ENCODE results near the gene FXYD1.

FXYD1 gene

GRCh38 chr19:35157431-35157830 is 18.8 kb downstream of the FXYD1 start:
- Histone ChIP-seq H4K8ac (ENCODE audit: low read depth, low read length) (no peak overlapping the region), H2BK12ac (ENCODE audit: low read length) (no peak overlapping the region), H3K4me3 (ENCODE audit: low read depth, low read length) (no peak overlapping the region), H3K9ac (ENCODE audit: low read length) (no peak overlapping the region), H2AFZ (ENCODE audit: insufficient read depth, low read length, poor library complexity) (no peak overlapping the region), H3K79me2 (ENCODE audit: control insufficient read depth, insufficient read depth, low read length, poor library complexity) (peaks cover 3% of the 10 kb centered on the region), H3K27me3 (ENCODE audit: insufficient read depth, low read length) (no peaks in the 10 kb centered on the region), H3K9me3 (ENCODE audit: insufficient read depth, low read depth, low read length) (no peaks in the 10 kb centered on the region), H4K91ac (ENCODE audit: low read depth, low read length) (no peak overlapping the region), H3K4me1 (ENCODE audit: control insufficient read depth in 1 of 2, insufficient read depth in 2 of 2, low read length in 2 of 2) (peaks cover 9 to 28% of the 10 kb centered on the region in 2 experiments), H3K4me2 (ENCODE audit: low read length) (no peak overlapping the region), H3K79me1 (ENCODE audit: low read length) (peaks cover 16% of the 10 kb centered on the region), H4K12ac (ENCODE audit: low read depth, low read length) (no peak overlapping the region), H3K18ac (ENCODE audit: low read length) (no peak overlapping the region), H3K14ac (ENCODE audit: low read length) (no peak overlapping the region), H3K36me3 (ENCODE audit: control insufficient read depth in 1 of 2, insufficient read depth in 2 of 2, low read length in 2 of 2) (peaks cover 5 to 22% of the 10 kb centered on the region in 2 experiments), H3K4ac (ENCODE audit: low read depth, low read length) (no peak overlapping the region), H3K23ac (ENCODE audit: low read length) (no peak overlapping the region), H2BK5ac (ENCODE audit: low read depth, low read length, poor library complexity) (no peak overlapping the region), H2AK5ac (ENCODE audit: low read length) (no peak overlapping the region), H3K27ac (ENCODE audit: low read depth, low read length) (no peak overlapping the region), H2BK120ac (ENCODE audit: insufficient read depth, low read length, poor library complexity) (no peak overlapping the region)
- no peak for DNase-seq
- no CpG with 5 or more reads among the region's 4 CpGs for WGBS (ENCODE audit: extremely low coverage, insufficient coverage, insufficient read length)

GRCh38 chr19:35159606-35160005 is 21.0 kb downstream of the FXYD1 start:
- Histone ChIP-seq H2AK5ac (ENCODE audit: low read length) (no peak overlapping the region), H4K91ac (ENCODE audit: low read depth, low read length) (no peak overlapping the region), H2AFZ (ENCODE audit: insufficient read depth, low read length, poor library complexity) (no peak overlapping the region), H4K12ac (ENCODE audit: low read depth, low read length) (no peak overlapping the region), H3K79me1 (ENCODE audit: low read length) (peaks cover 22% of the 10 kb centered on the region), H2BK5ac (ENCODE audit: low read depth, low read length, poor library complexity) (no peak overlapping the region), H3K27ac (ENCODE audit: low read depth, low read length) (no peak overlapping the region), H3K9me3 (ENCODE audit: insufficient read depth, low read depth, low read length) (peaks cover 8% of the 10 kb centered on the region), H3K18ac (ENCODE audit: low read length) (no peak overlapping the region), H3K4me1 (ENCODE audit: control insufficient read depth in 1 of 2, insufficient read depth in 2 of 2, low read length in 2 of 2) (peaks cover 12 to 27% of the 10 kb centered on the region in 2 experiments), H3K4me3 (ENCODE audit: low read depth, low read length) (no peak overlapping the region), H2BK120ac (ENCODE audit: insufficient read depth, low read length, poor library complexity) (no peak overlapping the region), H3K9ac (ENCODE audit: low read length) (no peak overlapping the region), H3K36me3 (ENCODE audit: control insufficient read depth in 1 of 2, insufficient read depth in 2 of 2, low read length in 2 of 2) (peaks cover 12 to 31% of the 10 kb centered on the region in 2 experiments), H3K4ac (ENCODE audit: low read depth, low read length) (no peak overlapping the region), H3K79me2 (ENCODE audit: control insufficient read depth, insufficient read depth, low read length, poor library complexity) (peaks cover 3% of the 10 kb centered on the region), H4K8ac (ENCODE audit: low read depth, low read length) (no peak overlapping the region), H3K4me2 (ENCODE audit: low read length) (no peak overlapping the region), H3K27me3 (ENCODE audit: insufficient read depth, low read length) (no peaks in the 10 kb centered on the region), H2BK12ac (ENCODE audit: low read length) (no peak overlapping the region), H3K14ac (ENCODE audit: low read length) (no peak overlapping the region), H3K23ac (ENCODE audit: low read length) (no peak overlapping the region)
- WGBS (ENCODE audit: extremely low coverage, insufficient coverage, insufficient read length), result no CpG with 5 or more reads among the region's 8 CpGs
- no peak for DNase-seq

GRCh38 chr19:35160629-35161433 is 22.2 kb downstream of the FXYD1 start:
- no peak overlapping the region for H2AFZ ChIP-seq (ENCODE audit: insufficient read depth, low read length, poor library complexity)
- no peak overlapping the region for H3K23ac ChIP-seq (ENCODE audit: low read length)
- H4K8ac ChIP-seq (ENCODE audit: low read depth, low read length), result no peak overlapping the region
- WGBS (ENCODE audit: extremely low coverage, insufficient coverage, insufficient read length), result no CpG with 5 or more reads among the region's 9 CpGs
- no peak for DNase-seq
- no peak overlapping the region for H3K4ac ChIP-seq (ENCODE audit: low read depth, low read length)
- no peak overlapping the region for H3K4me2 ChIP-seq (ENCODE audit: low read length)
- no peak overlapping the region for H3K9ac ChIP-seq (ENCODE audit: low read length)
- H3K36me3 ChIP-seq (ENCODE audit: control insufficient read depth in 1 of 2, insufficient read depth in 2 of 2, low read length in 2 of 2), result peaks cover 15 to 36% of the 10 kb centered on the region in 2 experiments
- no peak overlapping the region for H3K27ac ChIP-seq (ENCODE audit: low read depth, low read length)
- no peak overlapping the region for H3K4me3 ChIP-seq (ENCODE audit: low read depth, low read length)
- peaks cover 8 to 20% of the 10 kb centered on the region in 2 experiments for H3K4me1 ChIP-seq (ENCODE audit: control insufficient read depth in 1 of 2, insufficient read depth in 2 of 2, low read length in 2 of 2)
- H3K9me3 ChIP-seq (ENCODE audit: insufficient read depth, low read depth, low read length), result peaks cover 10% of the 10 kb centered on the region
- peak overlapping the region; percentile 16 for H4K91ac ChIP-seq (ENCODE audit: low read depth, low read length)
- no peak overlapping the region for H2BK5ac ChIP-seq (ENCODE audit: low read depth, low read length, poor library complexity)
- no peak overlapping the region for H3K18ac ChIP-seq (ENCODE audit: low read length)
- H3K27me3 ChIP-seq (ENCODE audit: insufficient read depth, low read length), result no peaks in the 10 kb centered on the region
- H2BK12ac ChIP-seq (ENCODE audit: low read length), result no peak overlapping the region
- H3K79me1 ChIP-seq (ENCODE audit: low read length), result peaks cover 15% of the 10 kb centered on the region
- no peaks in the 10 kb centered on the region for H3K79me2 ChIP-seq (ENCODE audit: control insufficient read depth, insufficient read depth, low read length, poor library complexity)
- no peak overlapping the region for H2AK5ac ChIP-seq (ENCODE audit: low read length)
- H4K12ac ChIP-seq (ENCODE audit: low read depth, low read length), result no peak overlapping the region
- H3K14ac ChIP-seq (ENCODE audit: low read length), result no peak overlapping the region
- H2BK120ac ChIP-seq (ENCODE audit: insufficient read depth, low read length, poor library complexity), result no peak overlapping the region

GRCh38 chr19:35161434-35161743 is 22.8 kb downstream of the FXYD1 start:
- Histone ChIP-seq H3K18ac (ENCODE audit: low read length) (peak overlapping the region; percentile 2), H4K91ac (ENCODE audit: low read depth, low read length) (peak overlapping the region; percentile 16), H2BK120ac (ENCODE audit: insufficient read depth, low read length, poor library complexity) (no peak overlapping the region), H3K4me1 (ENCODE audit: control insufficient read depth in 1 of 2, insufficient read depth in 2 of 2, low read length in 2 of 2) (peaks cover 8 to 17% of the 10 kb centered on the region in 2 experiments), H2AFZ (ENCODE audit: insufficient read depth, low read length, poor library complexity) (no peak overlapping the region), H3K79me1 (ENCODE audit: low read length) (peaks cover 15% of the 10 kb centered on the region), H3K36me3 (ENCODE audit: control insufficient read depth in 1 of 2, insufficient read depth in 2 of 2, low read length in 2 of 2) (peaks cover 18 to 42% of the 10 kb centered on the region in 2 experiments), H2BK5ac (ENCODE audit: low read depth, low read length, poor library complexity) (peak overlapping the region; percentile 7), H3K4me3 (ENCODE audit: low read depth, low read length) (no peak overlapping the region), H3K79me2 (ENCODE audit: control insufficient read depth, insufficient read depth, low read length, poor library complexity) (no peaks in the 10 kb centered on the region), H3K9me3 (ENCODE audit: insufficient read depth, low read depth, low read length) (peaks cover 12% of the 10 kb centered on the region), H4K8ac (ENCODE audit: low read depth, low read length) (no peak overlapping the region), H2BK12ac (ENCODE audit: low read length) (peak overlapping the region; percentile 82), H3K4ac (ENCODE audit: low read depth, low read length) (no peak overlapping the region), H3K14ac (ENCODE audit: low read length) (peak overlapping the region; percentile 48), H3K27me3 (ENCODE audit: insufficient read depth, low read length) (no peaks in the 10 kb centered on the region), H3K4me2 (ENCODE audit: low read length) (no peak overlapping the region), H3K23ac (ENCODE audit: low read length) (no peak overlapping the region), H3K27ac (ENCODE audit: low read depth, low read length) (peak overlapping the region; percentile 8), H3K9ac (ENCODE audit: low read length) (no peak overlapping the region), H2AK5ac (ENCODE audit: low read length) (no peak overlapping the region), H4K12ac (ENCODE audit: low read depth, low read length) (no peak overlapping the region)
- whole genome bisulfite sequencing (ENCODE audit: extremely low coverage, insufficient coverage, insufficient read length), result no CpG with 5 or more reads among the region's 2 CpGs
- peak in 1 of 2 donors; percentile 30 for DNase-seq
